ENCODE data around the gene FMNL3. TPM values are rescaled to one million over a fixed set of nuclear protein-coding genes. Genes with fewer than 3 reads are reported as not detected.
A peak's percentile ranks its signal among the peaks of the same experiment; 100 is the strongest.

The FMNL3 gene
- total and polyA plus RNA-seq, 4 experiments from 2014 or later = 3.9 to 28.1 (median 17.0) TPM

GRCh38 chr12:49648712-49649003 is 58.5 kb downstream of the FMNL3 start:
- POLR2A ChIA-PET (ENCODE audit: partially characterized antibody) = interaction anchor here (1.0 to 7.8 kb wide), 9 partner anchors 14 to 194 kb away, joined by 3 to 98 read pairs (median 3); partner anchors contain the start of genes BCDIN3D, FMNL3 and PRPF40B
- Mint-ChIP-seq H3K4me1 (peaks cover 13 to 44% (median 24%) of the 10 kb centered on the region in 4 donors), H3K27ac (peak overlapping the region in 6 of 7 donors; percentile 52 to 78 (median 68)), H3K27me3 (no peaks in the 10 kb centered on the region), H3K9me3 (no peaks in the 10 kb centered on the region), H3K4me3 (no peak overlapping the region), H3K36me3 (peaks cover 31 to 71% of the 10 kb centered on the region in 2 donors)
- H3K9me3 ChIP-seq (ENCODE audit: control insufficient read depth in 1 of 2, low read length in 2 of 2) = no peaks in the 10 kb centered on the region
- H3K27ac ChIP-seq (ENCODE audit: low read depth, low read length) = no peak overlapping the region
- no peak overlapping the region for H3K4me3 ChIP-seq (ENCODE audit: low read length in 2 of 2)
- peaks cover 52% of the 10 kb centered on the region for H3K36me3 ChIP-seq (ENCODE audit: insufficient read depth, low read length)
- no peak for DNase-seq
- peaks cover 18% of the 10 kb centered on the region for H3K4me1 ChIP-seq (ENCODE audit: insufficient read depth, low read length)
- no peaks in the 10 kb centered on the region for H3K27me3 ChIP-seq (ENCODE audit: insufficient read depth, low read length)
- CTCF ChIA-PET (ENCODE audit: partially characterized antibody) = interaction anchor here (0.9 to 20.0 kb wide), 10 partner anchors 10 to 463 kb away, joined by 3 to 543 read pairs (median 5); partner anchors contain the start of genes COX14, FMNL3 and TMBIM6
- intact Hi-C loops (cut with micrococcal nuclease) = no loop called here

DNA sequence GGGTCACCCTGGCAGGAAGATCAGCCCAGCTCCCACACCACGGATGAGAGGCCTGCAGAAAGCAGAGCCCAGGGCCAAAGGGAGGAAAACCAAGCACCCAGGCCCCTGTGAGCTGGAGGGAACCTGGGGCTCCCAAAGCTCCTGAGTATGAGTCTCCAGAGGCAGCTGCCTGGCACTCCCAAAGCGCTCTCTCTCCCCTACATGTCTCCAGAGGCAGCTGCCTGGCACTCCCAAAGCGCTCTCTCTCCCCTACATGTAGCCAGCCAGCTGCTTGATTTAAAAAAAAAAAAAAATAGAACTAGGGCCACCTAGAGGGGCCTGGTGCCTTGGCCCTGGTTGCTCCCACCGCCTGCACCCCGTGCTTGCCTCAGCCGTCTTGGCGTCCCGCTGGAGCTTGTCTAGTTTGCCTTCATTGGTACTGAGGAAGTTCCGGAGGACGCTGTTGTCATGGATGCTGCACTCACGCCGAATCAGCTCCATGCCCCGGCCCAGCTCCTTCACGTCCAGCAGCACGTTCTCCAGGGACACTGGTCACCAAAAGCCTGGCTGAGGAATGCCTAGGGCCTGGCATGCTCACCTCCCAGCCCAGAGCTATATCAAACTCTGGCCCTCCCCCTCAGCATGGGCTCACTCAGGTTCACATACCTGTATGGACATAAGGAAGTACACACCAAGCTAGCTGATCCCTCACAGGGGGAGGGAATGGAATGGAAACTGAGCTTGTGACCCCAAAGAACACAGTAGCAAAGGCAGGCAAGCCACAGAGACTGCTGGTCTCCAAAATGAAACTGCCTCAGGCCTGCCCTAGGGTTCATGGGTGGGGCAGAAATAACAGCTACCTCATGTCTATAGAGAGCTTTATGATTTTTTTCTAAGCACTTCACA is 59.1 kb downstream of the FMNL3 start:
- peaks cover 46% of the 10 kb centered on the region for H3K36me3 ChIP-seq (ENCODE audit: insufficient read depth, low read length)
- H3K27ac ChIP-seq (ENCODE audit: low read depth, low read length) = no peak overlapping the region
- H3K27me3 Mint-ChIP-seq = no peaks in the 10 kb centered on the region
- H3K4me3 Mint-ChIP-seq = no peak overlapping the region
- H3K27me3 ChIP-seq (ENCODE audit: insufficient read depth, low read length) = no peaks in the 10 kb centered on the region
- intact Hi-C loops (cut with micrococcal nuclease) = no loop called here
- ChIA-PET CTCF (ENCODE audit: partially characterized antibody) (interaction anchor here (0.9 to 20.0 kb wide), 12 partner anchors 11 to 463 kb away, joined by 3 to 543 read pairs (median 4); partner anchors contain the start of genes COX14, FMNL3 and TMBIM6), POLR2A (ENCODE audit: partially characterized antibody) (interaction anchor here (1.0 to 7.8 kb wide), 9 partner anchors 14 to 195 kb away, joined by 3 to 98 read pairs (median 3); partner anchors contain the start of genes BCDIN3D, FMNL3 and PRPF40B)
- H3K4me1 Mint-ChIP-seq = peaks cover 13 to 42% (median 24%) of the 10 kb centered on the region in 4 donors
- no peak overlapping the region for H3K4me3 ChIP-seq (ENCODE audit: low read length in 2 of 2)
- peaks cover 18% of the 10 kb centered on the region for H3K4me1 ChIP-seq (ENCODE audit: insufficient read depth, low read length)
- no peak for DNase-seq
- no peaks in the 10 kb centered on the region for H3K9me3 Mint-ChIP-seq
- H3K9me3 ChIP-seq (ENCODE audit: control insufficient read depth in 1 of 2, low read length in 2 of 2) = no peaks in the 10 kb centered on the region
- H3K27ac Mint-ChIP-seq = peak overlapping the region in 6 of 7 donors; percentile 39 to 77 (median 71)
- H3K36me3 Mint-ChIP-seq = peaks cover 30 to 68% of the 10 kb centered on the region in 2 donors

GRCh38 chr12:49646871-49647654 is 60.1 kb downstream of the FMNL3 start:
- Mint-ChIP-seq H3K4me1 (peaks cover 13 to 42% (median 24%) of the 10 kb centered on the region in 4 donors), H3K27me3 (no peaks in the 10 kb centered on the region), H3K9me3 (no peaks in the 10 kb centered on the region), H3K27ac (peak overlapping the region in 4 of 7 donors; percentile 41 to 77 (median 70)), H3K4me3 (no peak overlapping the region), H3K36me3 (peaks cover 23 to 64% of the 10 kb centered on the region in 2 donors)
- no peaks in the 10 kb centered on the region for H3K27me3 ChIP-seq (ENCODE audit: insufficient read depth, low read length)
- ChIA-PET POLR2A (ENCODE audit: partially characterized antibody) (interaction anchor here (1.3 to 7.8 kb wide), 6 partner anchors 15 to 131 kb away, joined by 3 to 98 read pairs (median 5); partner anchors contain the start of genes FMNL3 and PRPF40B), CTCF (ENCODE audit: partially characterized antibody) (interaction anchor here (1.9 to 20.0 kb wide), 7 partner anchors 10 to 63 kb away, joined by 4 to 543 read pairs (median 20); partner anchors contain the start of gene FMNL3)
- H3K27ac ChIP-seq (ENCODE audit: low read depth, low read length) = no peak overlapping the region
- no peak for DNase-seq
- no peak overlapping the region for H3K4me3 ChIP-seq (ENCODE audit: low read length in 2 of 2)
- peaks cover 18% of the 10 kb centered on the region for H3K4me1 ChIP-seq (ENCODE audit: insufficient read depth, low read length)
- H3K9me3 ChIP-seq (ENCODE audit: control insufficient read depth in 1 of 2, low read length in 2 of 2) = no peaks in the 10 kb centered on the region
- intact Hi-C loops (cut with micrococcal nuclease) = no loop called here
- peaks cover 46% of the 10 kb centered on the region for H3K36me3 ChIP-seq (ENCODE audit: insufficient read depth, low read length)

- ChIA-PET POLR2A (ENCODE audit: partially characterized antibody) (interaction anchor here (3.0 to 7.8 kb wide), 2 partner anchors 16 to 60 kb away, joined by 15 to 98 read pairs; partner anchors contain the start of gene FMNL3), CTCF (ENCODE audit: partially characterized antibody) (interaction anchor here (1.9 to 20.0 kb wide), 5 partner anchors 9 to 63 kb away, joined by 4 to 543 read pairs (median 55); partner anchors contain the start of gene FMNL3)
- intact Hi-C loops (cut with micrococcal nuclease) = no loop called here
- no peak for DNase-seq
- Histone ChIP-seq H3K36me3 (ENCODE audit: insufficient read depth, low read length) (peaks cover 46% of the 10 kb centered on the region), H3K4me3 (ENCODE audit: low read length in 2 of 2) (no peak overlapping the region), H3K27ac (ENCODE audit: low read depth, low read length) (no peak overlapping the region), H3K4me1 (ENCODE audit: insufficient read depth, low read length) (peaks cover 18% of the 10 kb centered on the region), H3K27me3 (ENCODE audit: insufficient read depth, low read length) (no peaks in the 10 kb centered on the region), H3K9me3 (ENCODE audit: control insufficient read depth in 1 of 2, low read length in 2 of 2) (no peaks in the 10 kb centered on the region)
- Mint-ChIP-seq H3K27ac (peak overlapping the region in 3 of 7 donors; percentile 28 to 82 (median 47)), H3K4me1 (peaks cover 13 to 42% (median 24%) of the 10 kb centered on the region in 4 donors), H3K4me3 (no peak overlapping the region), H3K9me3 (no peaks in the 10 kb centered on the region), H3K27me3 (no peaks in the 10 kb centered on the region), H3K36me3 (peaks cover 23 to 61% of the 10 kb centered on the region in 2 donors)
Measured at GRCh38 chr12:49646331-49646830, 60.8 kb downstream of the FMNL3 start.

DNA sequence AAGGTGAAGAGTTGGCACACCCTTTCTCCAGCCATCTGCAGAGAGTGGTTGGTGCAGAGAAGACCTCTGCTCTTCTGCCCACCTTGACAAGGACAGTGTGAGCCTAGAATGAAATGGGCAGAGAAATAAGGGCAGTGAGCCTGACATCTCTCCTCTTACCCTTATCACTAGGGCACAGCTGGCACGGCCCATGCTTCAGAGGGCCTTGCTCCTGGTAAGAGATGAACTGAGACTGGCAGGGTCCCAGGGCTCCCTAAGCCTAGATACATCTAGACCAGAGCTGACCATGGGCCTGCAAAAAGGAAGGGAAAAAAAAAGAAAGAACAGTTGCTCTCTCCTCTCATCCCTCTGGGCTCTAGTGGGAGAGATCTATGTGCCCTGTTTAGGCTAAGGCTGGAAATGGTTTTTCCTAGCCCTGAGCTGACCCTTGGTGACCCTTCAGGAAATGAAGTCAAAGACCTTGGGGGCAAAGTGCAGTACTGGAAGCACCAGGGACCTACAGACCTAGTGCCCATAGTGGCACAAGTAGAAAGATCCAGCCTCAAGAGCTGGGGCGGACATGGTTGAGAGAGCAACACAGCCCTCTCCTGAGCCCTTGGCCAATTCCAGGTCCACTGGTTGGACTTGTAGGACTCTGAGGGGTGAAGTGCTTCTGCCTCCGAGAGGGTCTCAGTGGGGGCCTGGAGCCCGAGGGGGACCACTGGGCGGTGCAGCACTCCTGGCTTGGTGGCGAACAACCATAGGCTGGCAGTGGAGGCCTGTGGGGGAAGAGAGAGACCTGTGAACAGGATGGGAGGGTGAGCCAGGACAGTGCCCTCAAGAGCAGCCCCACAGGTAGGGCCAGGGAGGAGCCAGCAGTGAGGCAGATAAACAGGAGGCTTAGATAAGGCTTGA is 61.8 kb downstream of the FMNL3 start:
- H3K27me3 ChIP-seq (ENCODE audit: insufficient read depth, low read length) = no peaks in the 10 kb centered on the region
- H3K4me3 Mint-ChIP-seq = peak overlapping the region in 1 of 8 donors; percentile 36
- H3K27ac Mint-ChIP-seq = peak overlapping the region; percentile 74 to 92 (median 82)
- CTCF ChIA-PET (ENCODE audit: partially characterized antibody) = interaction anchor here (0.6 to 20.0 kb wide), 22 partner anchors 9 to 536 kb away, joined by 3 to 543 read pairs (median 5); partner anchors contain the start of genes BCDIN3D, FMNL3, PRPF40B and TMBIM6
- POLR2A ChIA-PET (ENCODE audit: partially characterized antibody) = interaction anchor here (0.6 to 7.8 kb wide), 9 partner anchors 8 to 492 kb away, joined by 3 to 98 read pairs (median 7); partner anchors contain the start of genes FMNL3, PRPF40B and TMBIM6
- H3K4me1 ChIP-seq (ENCODE audit: insufficient read depth, low read length) = peaks cover 18% of the 10 kb centered on the region
- peak overlapping the region; percentile 42 for H3K27ac ChIP-seq (ENCODE audit: low read depth, low read length)
- no peaks in the 10 kb centered on the region for H3K27me3 Mint-ChIP-seq
- peaks cover 22 to 54% of the 10 kb centered on the region in 2 donors for H3K36me3 Mint-ChIP-seq
- no peaks in the 10 kb centered on the region for H3K9me3 Mint-ChIP-seq
- DNase-seq = no peak
- no peak overlapping the region for H3K4me3 ChIP-seq (ENCODE audit: low read length in 2 of 2)
- intact Hi-C loops (cut with micrococcal nuclease) = loop anchor here (2.0 kb wide), 3 partner anchors 17 to 193 kb away; no protein-coding TSS in a partner anchor
- H3K36me3 ChIP-seq (ENCODE audit: insufficient read depth, low read length) = peaks cover 37% of the 10 kb centered on the region
- peaks cover 13 to 42% (median 24%) of the 10 kb centered on the region in 4 donors for H3K4me1 Mint-ChIP-seq
- H3K9me3 ChIP-seq (ENCODE audit: control insufficient read depth in 1 of 2, low read length in 2 of 2) = no peaks in the 10 kb centered on the region
